Lower leg skin (tissue), 4 donors: ENCODE data around the gene LZTR1. TPM values are rescaled to one million over a fixed set of nuclear protein-coding genes. Genes with fewer than 3 reads are reported as not detected.
"Not testable (repeated sequence)": the region's sequence is repeated elsewhere in the genome, so short reads cannot be mapped to it uniquely, and the experiment has no call there.

ENCODE experiments used
- DNase-seq, 2 donors: peaks; one replicate each; pipeline ENCODE4 v3.0.0-alpha.2; 2019; ENCODE audit warnings: low spot score in 2 of 2
- H3K4me3 ChIP-seq: fragments of 200-600 bp; sonication (generic); 2 replicates; pipeline ENCODE4 v1.5.1; 2017; ENCODE audit warnings: mild to moderate bottlenecking, low read depth; ENCODE audit not compliant: poor library complexity, severe bottlenecking
- POLR2A ChIP-seq, 2 donors: fragments of 450-650 bp; IDR thresholded peaks; one replicate each; pipeline ENCODE4 v1.6.1; 2016 to 2017; ENCODE audit warnings: antibody characterized with exemption in 2 of 2, mild to moderate bottlenecking in 1 of 2, moderate library complexity in 1 of 2
- WGBS, 2 donors: methylation state at CpG; one replicate each; pipeline ENCODE4 v1.1.5; 2018; 5-methylcytosine and 5-hydroxymethylcytosine counted together
- intact Hi-C: fragments of 100-400 bp; cut with DNase I; formaldehyde crosslinking; loops from one replicate; pipeline ENCODE4 v1.15.0; 2023; ENCODE audit warnings: low total_unique reads
- total RNA-seq, 4 donors: library from RNA; depleted of rRNA; stranded (reverse); fragments of >200 nt; gene quantifications; one replicate each; pipeline ENCODE4 v1.1.0, GENCODE V29; 2016
- TF ChIP-seq, protein P1 (sequence below), 3 donors: fragments of 450-650 bp; IDR thresholded peaks; one replicate each; pipeline ENCODE4 v1.5.1; 2016; ENCODE audit warnings: antibody characterized with exemption in 3 of 3, mild to moderate bottlenecking in 3 of 3, moderate library complexity in 2 of 3

LZTR1 gene
- total RNA-seq, 4 donors from 2014 or later, result 25.4 to 34.9 (median 28.4) TPM

DNA sequence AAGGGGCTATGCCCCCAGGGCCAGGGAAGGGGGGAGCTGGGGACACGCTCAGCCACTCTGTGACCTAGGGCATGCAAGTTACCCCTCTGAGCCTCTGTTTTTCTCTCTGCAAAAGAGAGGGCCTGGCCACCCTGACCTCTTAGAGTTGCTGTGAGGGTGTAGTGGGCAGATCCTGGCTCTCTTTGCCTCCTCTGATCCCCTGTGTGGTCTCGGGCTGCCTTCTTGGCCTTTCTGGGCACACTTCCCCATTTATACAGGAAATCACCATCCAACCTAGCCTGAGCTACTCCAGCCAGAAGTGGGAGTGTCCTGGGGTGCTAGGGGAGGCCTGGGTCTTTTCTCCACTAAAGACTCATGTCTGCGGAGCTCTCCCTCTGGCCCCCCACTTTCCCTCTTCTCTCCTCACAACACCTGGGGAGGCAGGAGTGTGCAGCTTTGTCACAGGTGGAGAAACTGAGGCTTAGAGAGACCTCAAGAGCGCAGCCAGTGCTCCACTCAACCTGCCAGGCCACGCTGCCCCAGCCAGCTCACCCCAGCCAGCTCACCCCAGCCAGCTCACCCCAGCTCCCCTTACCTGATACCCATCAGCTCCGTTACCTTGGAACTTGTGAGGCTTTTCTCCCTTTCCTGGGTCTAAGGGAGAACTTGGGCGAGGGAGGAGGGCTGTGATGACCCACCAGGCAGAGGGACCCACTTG is 13.7 kb upstream of the LZTR1 start:
- intact Hi-C loops, result no loop called here
- 77 to 81% methylated on average over 7 of the region's 7 CpGs for WGBS, 2 donors
- TF ChIP-seq POLR2A (IDR thresholded peaks at IDR 0.05), result no peak
- TF ChIP-seq, protein P1, sequence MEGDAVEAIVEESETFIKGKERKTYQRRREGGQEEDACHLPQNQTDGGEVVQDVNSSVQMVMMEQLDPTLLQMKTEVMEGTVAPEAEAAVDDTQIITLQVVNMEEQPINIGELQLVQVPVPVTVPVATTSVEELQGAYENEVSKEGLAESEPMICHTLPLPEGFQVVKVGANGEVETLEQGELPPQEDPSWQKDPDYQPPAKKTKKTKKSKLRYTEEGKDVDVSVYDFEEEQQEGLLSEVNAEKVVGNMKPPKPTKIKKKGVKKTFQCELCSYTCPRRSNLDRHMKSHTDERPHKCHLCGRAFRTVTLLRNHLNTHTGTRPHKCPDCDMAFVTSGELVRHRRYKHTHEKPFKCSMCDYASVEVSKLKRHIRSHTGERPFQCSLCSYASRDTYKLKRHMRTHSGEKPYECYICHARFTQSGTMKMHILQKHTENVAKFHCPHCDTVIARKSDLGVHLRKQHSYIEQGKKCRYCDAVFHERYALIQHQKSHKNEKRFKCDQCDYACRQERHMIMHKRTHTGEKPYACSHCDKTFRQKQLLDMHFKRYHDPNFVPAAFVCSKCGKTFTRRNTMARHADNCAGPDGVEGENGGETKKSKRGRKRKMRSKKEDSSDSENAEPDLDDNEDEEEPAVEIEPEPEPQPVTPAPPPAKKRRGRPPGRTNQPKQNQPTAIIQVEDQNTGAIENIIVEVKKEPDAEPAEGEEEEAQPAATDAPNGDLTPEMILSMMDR (IDR thresholded peaks at IDR 0.05), result no peak
- DNase-seq, result no peak
- H3K4me3 ChIP-seq, result no peak overlapping the region

DNA sequence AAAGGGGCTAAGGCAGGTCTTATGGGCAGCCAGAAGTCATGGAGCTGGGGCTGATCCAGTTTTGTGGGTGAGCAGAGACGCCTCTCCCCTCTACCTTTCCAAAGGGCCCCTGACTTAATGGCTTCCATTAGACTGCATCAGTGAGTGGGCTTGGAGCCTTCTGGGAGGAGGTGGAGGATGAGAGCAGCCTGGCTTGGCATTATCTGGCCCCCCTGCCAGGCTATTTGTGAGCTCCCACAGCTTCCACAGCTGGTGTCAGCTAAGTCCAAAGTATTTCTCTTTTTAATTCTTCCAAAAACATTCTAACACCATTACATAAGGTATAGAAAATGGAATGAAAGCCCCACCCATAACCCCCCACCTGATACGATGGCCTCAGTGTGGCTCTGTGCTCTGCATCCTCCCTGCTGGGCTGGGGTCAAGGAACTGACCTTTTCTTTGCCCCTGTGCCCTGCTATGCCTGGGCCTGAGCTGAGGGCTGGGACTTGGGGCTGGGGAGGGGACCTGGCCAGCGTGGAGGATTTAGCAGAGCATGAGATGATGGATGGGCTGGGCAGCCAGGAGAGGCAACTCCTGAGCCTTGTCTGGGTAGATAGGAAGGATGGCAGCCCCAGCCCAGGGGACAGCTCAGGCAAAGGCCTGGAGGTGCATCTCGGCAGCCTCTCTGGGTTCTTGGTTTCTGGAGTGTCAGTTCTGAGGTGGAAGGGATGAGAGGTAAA is 11.0 kb upstream of the LZTR1 start:
- intact Hi-C loops, result no loop called here
- DNase-seq, result no peak
- TF ChIP-seq, protein P1 (IDR thresholded peaks at IDR 0.05), result no peak
- no peak for TF ChIP-seq POLR2A (IDR thresholded peaks at IDR 0.05)
- 67 to 75% methylated on average over 4 of the region's 4 CpGs for WGBS, 2 donors
- H3K4me3 ChIP-seq, result no peak overlapping the region

DNA sequence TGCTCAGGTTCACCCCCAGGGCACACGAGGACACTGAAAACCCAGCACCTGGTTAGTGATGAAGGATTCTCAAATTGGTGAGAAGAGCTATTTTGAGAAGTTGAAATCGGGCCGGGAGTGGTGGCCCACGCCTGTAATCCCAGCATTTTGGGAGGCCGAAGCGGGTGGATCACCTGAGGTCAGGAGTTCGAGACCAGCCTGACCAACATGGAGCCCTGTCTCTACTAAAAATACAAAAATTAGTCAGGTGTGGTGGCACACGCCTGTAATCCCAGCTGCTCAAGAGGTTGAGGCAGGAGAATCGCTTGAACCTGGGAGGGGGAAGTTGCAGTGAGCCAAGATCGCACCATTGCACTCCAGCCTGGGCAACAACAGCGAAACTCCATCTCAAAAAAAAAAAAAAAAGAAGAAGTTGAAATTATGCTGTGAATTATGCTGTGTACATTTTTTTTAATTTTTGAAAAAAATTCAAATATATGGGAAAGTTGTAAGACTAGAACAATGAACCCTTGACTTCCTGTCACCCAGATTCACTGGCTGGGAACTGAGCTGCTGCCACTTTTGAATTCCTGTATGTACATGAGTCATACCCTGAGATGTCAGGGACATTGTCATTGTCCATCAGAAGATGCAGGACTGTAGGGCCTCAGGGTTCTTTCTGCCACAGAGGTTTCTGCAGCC is 9.9 kb upstream of the LZTR1 start:
- DNase-seq, intact Hi-C loops, H3K4me3 ChIP-seq: not testable (repeated sequence)
- 76 to 86% methylated on average over 11 of the region's 11 CpGs for WGBS, 2 donors

DNA sequence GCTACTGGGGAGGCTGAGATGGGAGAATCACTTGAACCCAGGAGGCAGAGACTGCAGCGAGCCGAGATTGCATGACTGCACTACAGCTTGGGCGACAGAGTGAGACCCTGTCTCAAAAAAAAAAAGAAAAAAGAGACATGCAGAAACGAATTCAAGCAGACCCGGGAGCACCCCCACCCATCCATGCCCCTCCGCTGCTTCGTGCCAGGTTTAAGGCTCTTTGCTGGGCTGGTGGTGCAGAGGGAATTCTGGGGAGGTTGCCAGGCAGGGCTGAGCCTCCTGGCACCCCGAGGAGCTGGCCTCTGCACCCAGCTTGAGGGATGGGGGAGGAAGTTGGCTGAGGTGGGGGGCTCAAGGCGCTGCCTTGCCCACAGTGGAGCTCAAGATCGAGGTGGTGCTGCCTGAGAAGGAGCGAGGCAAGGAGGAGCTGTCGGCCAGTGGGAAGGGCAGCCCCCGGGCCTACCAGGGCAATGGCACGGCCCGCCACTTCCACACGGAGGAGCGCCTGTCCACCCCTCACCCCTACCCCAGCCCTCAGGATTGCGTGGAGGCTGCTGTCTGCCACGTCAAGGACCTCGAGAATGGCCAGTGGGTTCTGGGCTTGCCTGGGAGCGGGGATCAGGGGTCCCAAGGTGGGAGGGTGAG is 9.0 kb upstream of the LZTR1 start:
- TF ChIP-seq POLR2A (IDR thresholded peaks at IDR 0.05), result no peak
- TF ChIP-seq, protein P1 (IDR thresholded peaks at IDR 0.05), result no peak
- DNase-seq, result no peak
- H3K4me3 ChIP-seq, result no peak overlapping the region
- intact Hi-C loops, result no loop called here
- 74 to 85% methylated on average over 19 to 20 of the region's 21 CpGs for WGBS, 2 donors

DNA sequence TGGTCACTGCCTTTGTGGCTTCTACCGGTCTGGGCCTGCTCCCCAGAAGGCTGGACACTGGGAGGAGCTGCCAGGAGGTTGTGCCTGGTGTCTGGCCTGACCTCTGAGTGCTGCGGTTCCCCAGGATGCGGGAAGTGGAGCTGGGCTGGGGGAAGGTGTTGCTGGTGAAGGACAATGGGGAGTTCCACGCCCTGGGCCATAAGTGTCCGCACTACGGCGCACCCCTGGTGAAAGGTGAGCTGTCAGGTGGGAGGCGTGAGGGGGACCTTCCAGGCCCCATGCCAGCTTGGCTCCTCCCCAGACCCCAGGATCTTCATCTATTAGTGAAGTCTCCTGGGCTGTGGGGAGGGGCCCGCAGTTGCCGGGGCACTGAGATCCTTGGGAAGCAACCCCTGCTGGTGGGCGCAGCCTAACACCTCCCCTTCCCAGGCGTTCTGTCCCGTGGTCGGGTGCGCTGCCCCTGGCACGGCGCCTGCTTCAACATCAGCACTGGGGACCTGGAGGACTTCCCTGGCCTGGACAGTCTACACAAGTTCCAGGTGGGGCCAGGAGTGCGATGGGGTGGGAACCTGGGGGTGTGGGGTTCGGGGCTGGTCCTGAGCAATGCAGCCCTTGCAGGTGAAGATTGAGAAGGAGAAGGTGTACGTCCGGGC is 8.3 kb upstream of the LZTR1 start:
- H3K4me3 ChIP-seq, result no peak overlapping the region
- DNase-seq, result no peak
- whole genome bisulfite sequencing, 2 donors, result 62 to 70% methylated on average over 19 of the region's 21 CpGs
- intact Hi-C loops, result no loop called here
- TF ChIP-seq POLR2A (IDR thresholded peaks at IDR 0.05), result no peak
- TF ChIP-seq, protein P1 (IDR thresholded peaks at IDR 0.05), result no peak
